Adrenal gland (tissue), 5 donors: ENCODE results near the gene PELI2.

Experiments used
- POLR2A ChIP-seq, 2 donors: fragments of 450-650 bp; IDR thresholded peaks; one replicate each; pipeline ENCODE4 v1.6.1; 2017; ENCODE audit warnings: antibody characterized with exemption in 2 of 2, mild to moderate bottlenecking in 2 of 2, moderate library complexity in 1 of 2
- TF ChIP-seq, protein P1 (sequence below), 6 experiments: fragments of 450-650 bp in 4 of 6; fragments of 200-600 bp in 2 of 6; sonication (generic) in 1 of 6; IDR thresholded peaks; 1 replicate in 5 of 6; 2 replicates in 1 of 6; pipeline versions ENCODE4 v1.5.1 to v1.8.0; 2016 to 2021; ENCODE audit warnings: antibody characterized with exemption in 6 of 6, mild to moderate bottlenecking in 2 of 6, moderate library complexity in 1 of 6
- donor health status: DM: no; HTN: no; CAD: no.

DNA sequence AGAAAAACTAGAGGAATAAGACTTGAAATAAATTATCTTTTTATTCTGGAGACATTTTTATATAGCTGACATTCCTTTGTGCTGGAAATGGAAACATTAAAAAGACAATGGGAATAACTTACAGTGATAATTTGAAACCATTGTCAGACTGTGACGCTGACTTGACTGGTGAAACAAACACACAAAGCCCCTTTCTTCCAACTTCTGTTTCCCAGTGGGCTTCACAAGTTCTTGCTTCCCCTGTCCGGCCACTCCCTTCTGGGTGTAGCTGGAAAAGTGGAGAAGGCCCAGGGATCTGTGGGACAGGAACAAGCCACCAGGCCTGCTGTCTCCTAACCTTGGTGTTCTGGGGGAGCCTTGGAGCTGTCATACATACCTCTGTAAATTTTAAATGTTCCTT lies 58.8 kb downstream of the PELI2 start:
- TF ChIP-seq, protein P1, sequence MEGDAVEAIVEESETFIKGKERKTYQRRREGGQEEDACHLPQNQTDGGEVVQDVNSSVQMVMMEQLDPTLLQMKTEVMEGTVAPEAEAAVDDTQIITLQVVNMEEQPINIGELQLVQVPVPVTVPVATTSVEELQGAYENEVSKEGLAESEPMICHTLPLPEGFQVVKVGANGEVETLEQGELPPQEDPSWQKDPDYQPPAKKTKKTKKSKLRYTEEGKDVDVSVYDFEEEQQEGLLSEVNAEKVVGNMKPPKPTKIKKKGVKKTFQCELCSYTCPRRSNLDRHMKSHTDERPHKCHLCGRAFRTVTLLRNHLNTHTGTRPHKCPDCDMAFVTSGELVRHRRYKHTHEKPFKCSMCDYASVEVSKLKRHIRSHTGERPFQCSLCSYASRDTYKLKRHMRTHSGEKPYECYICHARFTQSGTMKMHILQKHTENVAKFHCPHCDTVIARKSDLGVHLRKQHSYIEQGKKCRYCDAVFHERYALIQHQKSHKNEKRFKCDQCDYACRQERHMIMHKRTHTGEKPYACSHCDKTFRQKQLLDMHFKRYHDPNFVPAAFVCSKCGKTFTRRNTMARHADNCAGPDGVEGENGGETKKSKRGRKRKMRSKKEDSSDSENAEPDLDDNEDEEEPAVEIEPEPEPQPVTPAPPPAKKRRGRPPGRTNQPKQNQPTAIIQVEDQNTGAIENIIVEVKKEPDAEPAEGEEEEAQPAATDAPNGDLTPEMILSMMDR (IDR thresholded peaks at IDR 0.05): no peak
- no peak for TF ChIP-seq POLR2A (IDR thresholded peaks at IDR 0.05)
